ENCODE results near the gene CHIC2. TPM values are rescaled to one million over a fixed set of nuclear protein-coding genes. Genes with fewer than 3 reads are reported as not detected.

The CHIC2 gene
- total RNA-seq, 1 experiment from 2014 or later = 18.3 TPM

DNA sequence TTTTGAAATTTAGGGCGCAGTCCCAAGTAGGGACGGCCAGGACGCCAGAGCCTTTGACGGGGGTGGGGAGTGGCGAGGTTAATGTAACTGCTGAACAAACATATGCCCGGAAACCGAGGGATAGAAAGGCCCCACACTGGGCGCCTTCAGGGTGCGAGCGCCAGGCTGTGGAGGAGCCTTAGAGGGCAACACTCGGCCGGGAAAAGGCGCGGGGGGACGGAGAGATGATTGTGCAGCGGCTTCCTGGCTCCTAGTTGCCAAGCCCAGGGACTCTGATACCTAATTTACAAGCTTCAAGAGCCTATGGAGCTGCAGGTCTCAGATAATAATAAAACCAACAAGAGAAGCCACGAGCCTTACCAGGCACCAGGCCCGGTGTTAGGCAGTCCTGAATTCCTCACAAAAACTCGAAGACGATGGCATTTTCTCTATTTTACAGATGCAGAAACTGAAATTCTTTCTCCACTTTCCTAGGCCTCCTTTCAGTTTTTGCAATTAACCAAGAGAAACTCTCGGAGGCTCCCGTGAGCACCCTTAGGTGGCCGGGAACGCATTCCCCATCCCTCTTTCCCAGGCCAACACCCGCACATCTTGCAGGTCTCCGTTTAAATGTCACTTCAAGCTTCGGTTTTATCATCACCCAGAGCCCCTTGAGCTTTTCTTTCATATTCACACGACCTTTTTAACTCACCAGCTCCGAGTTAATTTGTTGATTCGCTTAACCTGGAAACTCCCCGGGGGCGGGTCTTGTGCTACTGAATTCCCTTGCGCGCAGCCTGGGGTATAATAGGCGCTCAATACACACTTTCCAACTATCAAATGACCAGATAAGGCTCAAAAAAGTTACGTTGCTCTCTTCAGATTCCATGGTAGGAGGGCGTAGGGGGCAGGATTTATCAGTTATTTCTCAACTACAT lies 29.2 kb upstream of the CHIC2 start:
- DNase-seq (ENCODE audit: low read depth) = no peak

DNA sequence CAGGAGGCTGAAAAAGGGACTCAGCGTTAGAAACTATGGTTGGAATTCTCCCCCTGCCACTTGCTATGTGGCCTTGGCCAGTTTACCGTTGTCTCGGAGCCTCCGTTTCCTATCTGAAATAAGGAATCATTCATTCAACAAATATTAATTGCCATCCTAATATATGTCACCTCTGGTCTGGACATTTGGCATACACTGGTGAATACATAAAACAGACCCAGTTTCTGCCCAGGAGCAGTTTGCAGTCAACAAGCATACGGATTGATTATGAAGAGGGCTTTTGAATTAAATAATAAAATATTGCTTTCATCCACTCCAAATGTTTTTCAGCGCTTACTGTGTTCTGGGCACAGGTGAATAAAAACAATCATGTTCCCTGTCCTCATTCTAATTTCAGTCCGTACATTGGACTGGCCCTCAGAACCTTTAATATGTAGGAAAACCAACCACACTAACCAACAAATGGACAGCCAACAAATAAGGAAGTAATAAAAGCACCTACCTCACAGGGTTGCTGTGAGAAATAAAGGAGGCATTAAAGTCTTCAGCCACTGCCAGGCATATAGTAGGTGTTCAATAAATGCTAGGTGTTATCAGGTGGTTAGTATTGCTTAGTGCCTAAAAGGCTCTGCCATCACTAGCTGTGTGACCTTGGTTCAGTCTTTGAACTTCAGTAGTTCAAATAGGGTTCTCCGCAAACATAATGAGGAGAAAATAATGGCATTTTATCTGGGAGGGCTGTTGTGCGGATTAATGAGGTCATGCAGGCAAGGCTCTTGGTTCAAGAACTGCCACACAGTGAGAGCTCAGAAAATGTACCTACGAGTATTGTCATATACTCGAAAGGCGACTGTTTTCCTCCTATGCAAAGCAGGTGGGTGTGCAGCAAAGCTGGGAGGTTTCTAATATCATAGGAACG lies 28.3 kb upstream of the CHIC2 start:
- DNase-seq (ENCODE audit: low read depth) = no peak

DNA sequence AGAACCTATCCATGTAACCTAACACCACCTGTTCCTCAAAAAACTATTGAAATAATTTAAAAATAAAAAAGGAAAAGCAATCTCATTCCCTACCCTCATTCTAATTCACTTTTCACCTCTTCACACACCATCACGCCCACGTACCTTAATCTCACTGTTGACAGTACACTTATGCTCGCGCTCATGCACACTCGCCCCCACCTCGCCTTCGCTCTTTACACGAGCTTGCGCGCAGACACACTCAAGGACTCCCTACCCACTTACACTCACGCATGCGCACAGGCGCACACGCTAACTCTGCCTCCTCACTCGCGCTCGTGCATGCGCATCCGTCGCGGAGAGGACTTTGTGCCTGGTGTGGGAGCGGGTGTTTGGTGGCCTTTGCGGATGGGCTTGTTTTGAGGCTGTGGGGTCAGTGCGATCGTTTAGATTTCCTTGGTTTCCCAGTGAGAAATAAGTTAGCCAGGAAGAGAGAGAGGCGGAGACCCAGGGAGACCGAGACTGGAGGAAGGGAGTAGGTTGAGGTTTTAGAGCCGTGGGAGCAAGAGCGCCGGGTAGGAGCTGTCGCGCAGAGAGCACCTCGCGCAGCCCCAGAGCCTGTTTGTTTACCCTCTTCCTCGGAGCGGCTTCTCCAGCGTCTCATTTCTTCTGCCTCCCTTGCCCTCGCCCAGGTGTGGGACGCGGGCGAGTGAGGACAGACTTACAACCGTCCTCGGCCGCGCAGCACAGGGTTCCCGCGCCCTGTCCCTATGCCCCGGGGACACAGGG lies 27.4 kb upstream of the CHIC2 start:
- peak; percentile 48 for DNase-seq (ENCODE audit: low read depth)

DNA sequence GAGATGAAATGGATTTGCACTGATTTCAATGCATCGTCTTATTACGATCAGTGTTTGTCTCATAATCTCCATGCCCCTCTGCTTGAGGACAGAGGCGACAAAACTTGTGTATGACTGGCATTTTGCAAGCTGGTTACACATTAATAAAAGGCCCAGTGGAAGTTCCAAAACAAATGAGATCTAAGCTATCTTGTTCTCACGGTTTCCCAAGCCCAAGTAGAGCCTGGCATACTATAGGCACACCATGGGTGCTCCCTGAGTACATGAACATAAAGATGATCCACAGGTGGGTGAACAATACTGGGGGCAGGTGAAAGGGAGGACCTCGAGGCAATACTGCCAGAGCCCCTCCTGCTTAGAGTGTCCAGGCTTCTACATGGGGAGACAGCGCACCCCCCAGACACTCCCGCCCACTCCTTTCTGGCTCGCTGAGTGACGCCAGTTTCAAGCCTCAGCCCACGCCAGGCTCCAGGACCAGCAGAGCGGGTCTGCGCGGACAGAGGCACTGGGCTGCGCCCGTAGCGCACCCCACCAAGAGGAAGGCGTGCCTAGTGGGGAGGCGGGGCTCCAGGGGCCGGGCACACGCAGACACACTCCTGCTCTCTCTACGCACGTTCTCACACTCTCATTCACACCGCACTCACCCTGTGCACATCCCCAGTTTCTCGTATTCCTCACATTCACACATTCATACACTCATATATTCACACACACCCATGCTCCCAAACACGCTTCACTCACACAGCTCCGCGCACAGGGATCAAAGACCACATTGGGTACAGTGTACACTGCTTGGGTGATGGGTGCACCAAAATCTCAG lies 26.6 kb upstream of the CHIC2 start:
- peak; percentile 26 for DNase-seq (ENCODE audit: low read depth)

DNA sequence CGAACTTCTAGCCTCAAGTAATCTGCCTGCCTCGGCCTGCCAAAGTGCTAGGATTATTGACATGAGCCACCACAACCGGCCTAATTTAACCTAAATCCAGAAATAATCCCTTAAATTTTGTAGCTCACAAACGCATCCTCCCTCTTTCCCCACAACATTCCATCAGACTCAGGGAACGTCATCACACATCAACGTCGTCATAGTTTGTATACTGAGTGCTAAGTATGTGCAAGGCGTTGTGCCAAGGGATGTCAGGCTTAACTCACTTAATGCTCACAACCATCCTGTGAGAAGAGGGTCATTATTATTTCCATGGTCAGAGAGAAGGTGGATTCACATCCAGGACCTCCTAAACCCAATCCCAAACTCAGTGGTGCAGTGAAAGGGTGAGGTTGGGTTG lies 26.0 kb upstream of the CHIC2 start:
- no peak for DNase-seq (ENCODE audit: low read depth)

DNA sequence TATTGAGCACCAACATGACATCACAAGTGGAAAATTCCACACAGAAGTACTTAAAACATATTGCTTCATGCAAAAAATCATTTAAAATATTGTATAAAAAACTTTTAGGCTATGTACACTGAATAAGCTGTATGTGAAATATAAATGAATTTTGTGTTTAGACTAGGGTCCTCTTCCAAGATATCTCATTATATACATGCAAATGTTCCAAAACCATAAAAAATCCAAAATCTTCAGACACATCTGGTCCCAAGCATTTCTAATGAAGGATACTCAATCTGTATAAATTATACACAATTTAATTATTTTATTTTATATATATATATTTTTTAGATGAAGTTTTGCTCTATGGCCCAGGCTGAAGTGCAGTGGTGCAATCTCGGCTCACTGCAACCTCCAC lies 25.5 kb upstream of the CHIC2 start:
- DNase-seq (ENCODE audit: low read depth) = no peak

DNA sequence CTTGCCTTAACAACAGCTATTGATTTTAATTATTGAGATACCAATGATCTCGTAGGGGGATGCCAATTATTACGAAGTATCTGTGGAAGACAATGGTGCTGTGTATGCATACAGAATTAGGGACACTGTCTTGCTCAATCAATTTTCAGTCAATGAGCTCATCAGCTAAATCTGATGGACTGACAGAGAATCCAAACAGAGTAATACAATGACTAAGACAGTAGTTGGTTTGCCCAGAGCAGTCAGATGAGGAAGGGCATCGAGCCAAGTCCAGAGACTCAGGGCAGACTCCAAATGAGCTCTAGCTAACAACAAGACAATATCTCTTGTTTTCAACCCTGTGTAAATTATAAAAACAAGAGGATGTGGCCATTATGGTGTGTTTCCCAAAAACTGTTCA lies 20.9 kb upstream of the CHIC2 start:
- DNase-seq (ENCODE audit: low read depth) = peak; percentile 75

DNA sequence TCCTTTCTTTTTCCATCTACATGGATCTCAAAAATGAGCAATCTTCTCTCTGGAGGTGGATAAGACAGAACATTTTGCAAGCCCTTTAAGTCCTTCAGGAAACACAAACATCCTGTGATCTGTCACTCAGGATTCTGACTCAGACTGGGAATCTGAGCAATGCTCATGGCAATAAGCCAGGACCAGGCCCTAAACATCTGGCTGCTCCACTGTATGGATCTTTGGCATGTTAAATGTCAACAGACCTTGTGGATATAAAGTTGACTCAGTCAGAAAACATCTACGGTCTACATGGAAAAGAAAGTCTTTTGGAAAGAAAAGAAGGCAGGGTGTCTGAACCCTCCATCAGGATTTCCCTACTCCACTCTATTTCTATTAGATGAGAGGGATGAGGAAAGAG lies 17.8 kb upstream of the CHIC2 start:
- peak; percentile 91 for DNase-seq (ENCODE audit: low read depth)

DNA sequence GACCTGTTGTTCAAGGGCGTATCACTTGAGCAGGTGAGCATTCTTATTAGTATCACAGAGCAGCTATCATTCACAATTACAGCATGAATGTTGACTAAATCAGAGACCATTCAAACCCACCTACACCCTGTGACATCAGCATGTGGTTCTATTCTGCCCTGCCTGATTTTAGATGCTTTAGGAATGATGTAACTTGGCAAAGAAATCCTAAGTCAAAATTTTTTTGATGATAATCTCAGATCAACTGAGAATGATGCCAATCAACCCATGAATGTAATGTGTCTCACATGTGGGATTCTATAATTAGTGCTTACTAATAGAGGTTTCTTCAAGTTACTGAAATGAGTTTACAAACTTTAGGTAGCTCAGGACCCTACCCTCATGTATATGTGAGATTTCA lies 13.4 kb upstream of the CHIC2 start:
- peak; percentile 20 for DNase-seq (ENCODE audit: low read depth)

DNA sequence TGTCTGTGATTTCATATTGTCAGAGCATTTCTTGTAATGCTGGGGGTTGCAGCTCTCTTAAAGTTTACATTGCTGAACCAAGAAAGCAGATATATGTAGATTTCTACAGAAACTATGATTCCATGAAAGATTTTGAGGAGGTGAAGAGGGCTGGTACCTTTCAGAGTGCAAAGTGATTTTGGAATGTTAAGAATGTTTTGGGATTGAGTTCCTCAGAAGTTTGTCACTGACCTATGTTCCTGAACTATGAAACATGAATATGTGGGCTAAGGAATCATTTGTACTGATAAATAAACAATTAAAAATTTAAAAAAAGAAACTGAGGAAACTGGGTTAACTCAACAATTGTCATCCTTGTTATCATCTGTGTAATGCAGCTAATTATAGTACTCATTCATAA lies 12.3 kb upstream of the CHIC2 start:
- no peak for DNase-seq (ENCODE audit: low read depth)

DNA sequence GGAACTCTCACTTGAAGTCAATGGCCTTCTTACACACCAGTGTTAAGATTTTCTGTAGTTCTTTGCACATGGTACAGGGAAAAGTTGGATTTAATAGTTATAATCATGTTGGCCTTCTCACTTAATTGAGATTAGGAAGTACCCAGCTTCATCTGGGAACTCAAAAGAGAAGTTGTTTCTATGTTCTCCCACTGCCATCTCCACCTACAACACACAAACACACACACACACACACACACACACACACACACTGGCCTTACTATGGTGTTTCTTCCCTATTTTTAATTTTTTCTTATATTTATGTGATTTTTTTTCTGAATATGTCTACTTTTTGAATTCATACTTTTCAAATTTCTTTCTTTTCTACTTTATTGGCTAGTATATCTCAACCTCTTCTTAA lies 10.0 kb upstream of the CHIC2 start:
- DNase-seq (ENCODE audit: low read depth) = no peak

DNA sequence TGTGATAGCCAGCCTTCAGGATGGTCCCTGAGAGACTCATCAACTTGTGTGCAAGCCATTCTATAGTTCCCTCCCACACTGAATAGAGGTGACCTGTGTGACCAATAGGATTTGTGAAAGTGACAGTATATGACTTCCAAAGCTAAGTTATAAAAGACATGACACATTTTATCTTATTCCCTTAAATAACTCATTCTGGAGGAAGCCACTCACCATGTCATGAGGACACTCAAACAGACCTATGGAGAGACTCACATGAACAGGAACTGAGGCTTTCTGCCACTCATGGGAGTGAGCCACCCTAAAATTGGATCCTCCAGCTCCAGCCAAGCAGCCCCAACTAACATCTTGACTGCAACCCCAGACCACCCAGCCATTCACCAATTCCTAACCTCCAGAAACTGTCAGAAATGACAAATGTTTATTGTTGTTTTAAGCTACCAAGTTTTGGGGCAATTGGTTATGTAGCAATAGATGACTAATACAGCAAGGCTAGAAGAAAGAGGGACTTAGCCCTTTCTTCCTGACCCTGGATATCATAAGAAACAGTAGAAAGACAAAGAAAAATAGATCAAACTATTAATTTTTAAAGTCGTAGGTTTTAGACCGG lies 9.0 kb upstream of the CHIC2 start:
- no peak for DNase-seq (ENCODE audit: low read depth)

DNA sequence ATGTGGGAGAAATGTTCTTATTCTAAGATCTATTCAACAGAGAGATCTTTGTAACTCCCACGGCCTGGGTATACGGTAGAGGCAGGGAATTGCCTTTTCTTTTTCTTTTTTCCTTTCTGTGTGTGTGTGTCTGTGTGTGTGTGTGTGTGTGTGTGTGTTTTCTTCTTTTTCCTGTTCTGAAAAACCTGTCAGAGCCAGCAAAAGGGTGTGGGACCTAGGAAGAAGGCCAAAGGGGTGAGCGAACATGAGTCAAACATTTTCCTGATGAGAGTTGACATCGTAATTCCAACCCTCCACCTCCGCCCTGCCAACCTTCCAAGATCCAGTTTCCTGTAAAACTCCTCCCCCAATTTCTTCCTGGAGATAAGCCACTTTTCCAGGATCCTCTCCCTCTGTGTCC lies 2.8 kb upstream of the CHIC2 start:
- peak; percentile 68 for DNase-seq (ENCODE audit: low read depth)

DNA sequence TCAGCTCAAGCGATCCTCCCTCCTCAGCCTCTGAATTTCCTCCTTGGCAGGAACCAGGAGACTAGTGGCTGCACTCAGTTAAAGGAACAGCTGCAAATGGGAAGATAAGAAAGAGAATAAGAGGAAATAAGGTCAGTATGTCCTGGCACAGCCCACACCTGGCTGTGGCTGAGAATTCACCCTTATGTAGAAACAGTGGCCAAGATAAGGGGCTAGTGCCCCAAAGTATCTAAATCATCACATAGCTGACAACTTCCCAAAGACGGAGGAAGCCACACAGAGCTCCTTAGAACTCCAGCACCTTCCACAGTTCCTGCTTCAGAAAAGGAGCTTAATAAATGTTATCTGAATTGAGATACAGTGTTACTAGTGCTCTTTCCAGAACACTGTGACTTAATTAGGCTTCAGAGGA lies 2.3 kb upstream of the CHIC2 start:
- no peak for DNase-seq (ENCODE audit: low read depth)

DNA sequence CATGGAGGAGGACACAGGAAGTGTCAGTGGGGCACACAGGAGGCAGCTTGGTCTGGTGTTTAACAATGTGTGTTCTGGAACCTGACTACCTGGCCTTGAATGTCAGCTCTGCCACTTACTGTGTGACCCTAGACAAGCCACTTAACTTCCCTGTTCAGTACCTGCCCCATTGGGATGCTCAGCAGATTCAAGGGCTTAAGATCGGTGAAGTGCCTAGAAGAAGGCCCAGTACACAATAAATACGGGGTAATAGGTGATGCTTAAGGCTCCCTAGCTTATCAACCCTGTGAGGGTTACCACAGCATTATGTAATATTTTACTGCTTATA lies 1.6 kb upstream of the CHIC2 start:
- no peak for DNase-seq (ENCODE audit: low read depth)

DNA sequence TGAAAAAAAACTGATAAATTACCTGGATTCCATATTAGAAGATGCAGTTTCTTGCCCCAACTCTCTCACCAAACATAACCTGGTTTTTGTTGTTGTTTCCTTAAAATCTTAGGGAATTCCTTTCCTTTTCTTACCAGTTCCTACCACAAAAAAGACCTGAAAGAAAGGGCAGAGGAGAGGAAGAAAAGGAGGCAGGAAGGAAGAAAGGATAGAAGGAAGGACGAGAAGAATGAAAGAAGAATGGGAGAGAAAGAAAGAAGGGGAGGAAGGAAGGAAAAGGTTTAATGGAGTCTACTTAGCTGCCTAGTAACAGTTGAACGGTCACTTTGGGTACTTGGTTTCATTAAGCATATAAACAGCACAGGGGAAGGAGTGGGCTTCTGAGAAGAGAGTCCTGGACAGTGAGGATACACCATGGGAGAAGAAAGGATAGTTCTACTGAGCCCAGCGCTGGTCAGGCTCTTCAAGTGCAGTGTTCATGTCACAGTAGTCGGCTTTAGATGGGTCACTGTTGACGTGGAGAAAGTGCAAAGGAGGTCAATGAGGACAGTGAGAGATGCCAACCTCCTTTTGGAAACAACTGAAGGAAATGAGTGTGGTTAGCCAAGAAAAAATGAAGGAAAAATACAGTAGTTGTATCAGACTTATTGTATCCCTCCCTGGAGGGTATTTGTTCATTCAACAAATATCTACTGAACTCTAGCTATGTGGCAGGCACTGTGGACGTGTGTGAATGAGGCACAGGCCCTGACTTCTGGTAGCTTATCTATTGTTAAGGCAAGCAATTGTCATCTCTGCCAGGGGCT lies 1.1 kb upstream of the CHIC2 start:
- no peak for DNase-seq (ENCODE audit: low read depth)

DNA sequence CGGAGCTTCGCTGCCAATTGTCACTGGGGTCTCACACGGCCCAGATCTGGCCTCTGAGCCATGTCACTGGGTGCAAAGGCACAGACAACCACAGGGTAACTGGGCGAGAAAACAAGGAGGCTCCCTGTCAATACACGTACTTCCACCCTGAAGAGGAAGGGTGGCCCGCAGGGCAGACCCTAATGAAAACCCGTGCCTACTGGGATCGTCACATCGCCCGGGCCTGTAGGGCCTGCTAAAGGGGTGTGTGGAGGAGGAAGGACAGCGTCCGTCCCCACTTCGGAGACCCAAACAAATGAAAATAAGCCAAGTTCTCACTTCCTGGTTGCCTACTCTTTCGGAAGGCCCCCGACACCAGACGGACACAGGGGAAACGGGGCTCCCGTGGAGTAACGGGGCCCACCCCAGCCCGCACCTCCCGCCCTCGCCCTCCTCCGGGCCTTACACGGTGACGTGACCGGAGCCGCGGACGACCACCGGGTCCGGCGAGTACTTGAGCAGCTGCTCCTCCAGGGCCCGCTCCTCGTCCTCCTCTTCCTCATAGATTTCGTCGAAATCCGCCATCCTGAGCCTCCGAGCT lies 578 bp downstream of the CHIC2 start:
- peak; percentile 13 for DNase-seq (ENCODE audit: low read depth)

DNA sequence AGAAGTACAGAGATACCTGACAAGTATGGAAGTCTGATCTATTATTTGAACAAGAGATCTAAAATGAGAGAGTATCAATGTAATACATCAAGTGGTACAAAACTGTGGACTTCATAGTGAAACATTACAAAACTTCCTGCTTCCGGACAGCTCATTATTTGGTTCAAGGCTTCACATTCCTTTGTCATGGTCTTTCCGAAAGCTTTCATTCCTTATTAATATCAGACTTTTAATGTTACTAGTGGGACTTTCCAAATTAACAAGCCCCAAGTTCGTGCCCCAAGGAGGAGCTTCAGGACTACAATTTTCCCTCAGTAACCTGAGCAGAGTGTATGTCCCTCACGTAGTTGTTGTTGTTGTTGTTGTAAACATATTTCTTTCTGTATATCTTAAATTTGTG lies 1.2 kb downstream of the CHIC2 start:
- no peak for DNase-seq (ENCODE audit: low read depth)

DNA sequence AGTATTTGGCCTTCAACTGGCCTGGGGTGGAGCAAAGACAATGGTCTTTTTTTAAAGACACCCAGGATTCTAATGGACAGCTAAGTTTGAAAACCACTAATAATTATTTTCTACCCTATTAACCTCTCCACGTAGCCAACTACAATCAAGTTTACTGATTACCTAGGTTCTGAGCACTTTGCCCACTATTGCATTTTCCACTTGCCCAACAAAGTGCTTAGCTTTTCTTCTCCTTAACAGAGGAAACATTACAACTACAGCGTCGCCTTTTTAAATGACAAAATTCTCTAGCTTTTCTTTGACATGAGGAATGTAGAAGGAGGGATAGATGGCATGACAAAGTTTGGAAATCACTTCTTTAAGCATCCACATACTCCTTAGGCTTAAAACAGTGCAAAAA lies 2.0 kb downstream of the CHIC2 start:
- no peak for DNase-seq (ENCODE audit: low read depth)

DNA sequence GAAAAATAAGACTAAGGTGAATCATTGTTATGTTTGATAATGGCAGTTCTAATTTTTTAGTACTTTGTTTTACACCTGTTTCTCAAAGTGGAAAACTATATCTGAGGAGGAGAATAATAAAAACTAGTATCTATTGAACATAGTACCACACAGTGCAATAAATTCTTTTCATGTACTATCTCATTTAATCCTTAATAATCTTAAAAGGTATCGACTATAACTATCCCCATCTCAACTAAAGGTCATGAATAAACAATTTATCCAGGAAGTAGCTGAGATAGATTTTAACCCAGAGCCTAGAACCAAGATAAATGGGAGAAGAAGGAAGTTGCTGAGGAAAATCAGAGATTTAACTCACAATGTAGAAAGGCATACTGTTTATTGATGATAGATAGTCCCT lies 2.5 kb downstream of the CHIC2 start:
- no peak for DNase-seq (ENCODE audit: low read depth)
